HG02610 (cell line): ENCODE measurements around the gene GTF2H1.

Source experiments
- ATAC-seq: cut with Tn5 transposase; IDR thresholded peaks from one replicate; pipeline ENCODE4 v1.9.1; 2021; ENCODE audit warnings: mild to moderate bottlenecking, moderate library complexity; ENCODE audit not compliant: unreplicated experiment

Gene GTF2H1

GRCh38 chr11:18321969-18322711, at the start of gene GTF2H1, which contains the start of gene HPS5:
GTF2H1 (plus strand) TSS chr11:18322567; CDS start chr11:18333075, 10,508 bp downstream.
HPS5 (minus strand) TSS chr11:18322140; CDS start chr11:18317858, 4,282 bp downstream.
- peak; percentile 87 for ATAC-seq

GRCh38 chr11:18277565-18278271, 44.6 kb upstream of the GTF2H1 start:
- no peak for ATAC-seq

GRCh38 chr11:18280438-18281045, 41.8 kb upstream of the GTF2H1 start:
- ATAC-seq = peak; percentile 89

- no peak for ATAC-seq
These were observed 39.7 kb upstream of the GTF2H1 start for GRCh38 chr11:18282626-18283025.

GRCh38 chr11:18285841-18286240, 36.5 kb upstream of the GTF2H1 start:
- ATAC-seq = no peak

GRCh38 chr11:18288911-18289310, 33.5 kb upstream of the GTF2H1 start:
- ATAC-seq = no peak

GRCh38 chr11:18294862-18295261, 27.5 kb upstream of the GTF2H1 start:
- peak; percentile 80 for ATAC-seq

GRCh38 chr11:18295316-18295715, 27.1 kb upstream of the GTF2H1 start:
- ATAC-seq = no peak

- ATAC-seq = no peak
These were observed 22.6 kb upstream of the GTF2H1 start for GRCh38 chr11:18299721-18300120.

- no peak for ATAC-seq
These were observed 17.6 kb upstream of the GTF2H1 start for GRCh38 chr11:18304745-18305144.

- no peak for ATAC-seq
These were observed 14.8 kb upstream of the GTF2H1 start for GRCh38 chr11:18307461-18308139.

- no peak for ATAC-seq
These were observed 14.1 kb upstream of the GTF2H1 start for GRCh38 chr11:18308242-18308641.

GRCh38 chr11:18309691-18310090, 12.7 kb upstream of the GTF2H1 start:
- no peak for ATAC-seq

GRCh38 chr11:18310800-18311340, 11.5 kb upstream of the GTF2H1 start:
- peak; percentile 66 for ATAC-seq

GRCh38 chr11:18312012-18312411, 10.4 kb upstream of the GTF2H1 start:
- ATAC-seq = no peak

- no peak for ATAC-seq
These were observed 9.5 kb upstream of the GTF2H1 start for GRCh38 chr11:18312663-18313420.

- no peak for ATAC-seq
These were observed 8.2 kb upstream of the GTF2H1 start for GRCh38 chr11:18313965-18314763.

GRCh38 chr11:18314784-18315523, 7.4 kb upstream of the GTF2H1 start:
- ATAC-seq = no peak

GRCh38 chr11:18315893-18316292, 6.5 kb upstream of the GTF2H1 start:
- ATAC-seq = no peak
